22Rv1 (cell line): ENCODE results near the gene HEATR5B.
A peak's percentile ranks its signal among the peaks of the same experiment; 100 is the strongest.

Source experiments
- H3K27ac ChIP-seq: fragments of 450-650 bp; 2 replicates; pipeline ENCODE4 v1.5.1; 2017
- ZFX ChIP-seq: fragments of 450-650 bp; IDR thresholded peaks from 2 replicates; pipeline ENCODE4 v1.6.1; 2017; ENCODE audit warnings: antibody characterized with exemption, borderline replicate concordance
- TF ChIP-seq, protein P1 (sequence below): fragments of 450-650 bp; IDR thresholded peaks from 2 replicates; pipeline ENCODE4 v1.5.1; 2017; ENCODE audit warnings: mild to moderate bottlenecking

Gene HEATR5B

DNA sequence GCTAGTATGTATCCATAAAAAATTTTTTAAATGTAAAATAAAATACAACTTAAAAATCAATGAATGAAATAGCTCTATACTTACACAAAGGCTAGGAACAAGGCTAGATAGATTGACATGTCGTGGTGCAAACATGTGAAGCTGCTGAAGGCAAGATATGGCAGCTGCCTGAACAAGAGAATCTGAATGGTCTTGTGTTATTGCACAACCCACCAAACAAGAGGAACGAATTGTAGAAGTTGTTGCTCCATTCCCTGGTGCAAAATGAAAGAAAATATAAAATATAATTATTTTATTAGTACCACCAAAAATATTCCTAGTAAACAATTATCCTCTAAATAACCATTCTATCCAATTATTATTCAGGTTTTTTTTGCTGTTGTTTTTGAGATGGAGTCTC lies 46.4 kb downstream of the HEATR5B start:
- no peak for TF ChIP-seq ZFX
- TF ChIP-seq, protein P1, sequence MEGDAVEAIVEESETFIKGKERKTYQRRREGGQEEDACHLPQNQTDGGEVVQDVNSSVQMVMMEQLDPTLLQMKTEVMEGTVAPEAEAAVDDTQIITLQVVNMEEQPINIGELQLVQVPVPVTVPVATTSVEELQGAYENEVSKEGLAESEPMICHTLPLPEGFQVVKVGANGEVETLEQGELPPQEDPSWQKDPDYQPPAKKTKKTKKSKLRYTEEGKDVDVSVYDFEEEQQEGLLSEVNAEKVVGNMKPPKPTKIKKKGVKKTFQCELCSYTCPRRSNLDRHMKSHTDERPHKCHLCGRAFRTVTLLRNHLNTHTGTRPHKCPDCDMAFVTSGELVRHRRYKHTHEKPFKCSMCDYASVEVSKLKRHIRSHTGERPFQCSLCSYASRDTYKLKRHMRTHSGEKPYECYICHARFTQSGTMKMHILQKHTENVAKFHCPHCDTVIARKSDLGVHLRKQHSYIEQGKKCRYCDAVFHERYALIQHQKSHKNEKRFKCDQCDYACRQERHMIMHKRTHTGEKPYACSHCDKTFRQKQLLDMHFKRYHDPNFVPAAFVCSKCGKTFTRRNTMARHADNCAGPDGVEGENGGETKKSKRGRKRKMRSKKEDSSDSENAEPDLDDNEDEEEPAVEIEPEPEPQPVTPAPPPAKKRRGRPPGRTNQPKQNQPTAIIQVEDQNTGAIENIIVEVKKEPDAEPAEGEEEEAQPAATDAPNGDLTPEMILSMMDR: no peak
- no peak overlapping the region for H3K27ac ChIP-seq

- TF ChIP-seq, protein P1: no peak
- no peak for TF ChIP-seq ZFX
- no peak overlapping the region for H3K27ac ChIP-seq
These were observed 54.4 kb downstream of the HEATR5B start for GRCh38 chr2:37029758-37030157.

- TF ChIP-seq ZFX: no peak
- TF ChIP-seq, protein P1: peak; percentile 40
These were observed 58.1 kb downstream of the HEATR5B start for GRCh38 chr2:37026050-37026449.

DNA sequence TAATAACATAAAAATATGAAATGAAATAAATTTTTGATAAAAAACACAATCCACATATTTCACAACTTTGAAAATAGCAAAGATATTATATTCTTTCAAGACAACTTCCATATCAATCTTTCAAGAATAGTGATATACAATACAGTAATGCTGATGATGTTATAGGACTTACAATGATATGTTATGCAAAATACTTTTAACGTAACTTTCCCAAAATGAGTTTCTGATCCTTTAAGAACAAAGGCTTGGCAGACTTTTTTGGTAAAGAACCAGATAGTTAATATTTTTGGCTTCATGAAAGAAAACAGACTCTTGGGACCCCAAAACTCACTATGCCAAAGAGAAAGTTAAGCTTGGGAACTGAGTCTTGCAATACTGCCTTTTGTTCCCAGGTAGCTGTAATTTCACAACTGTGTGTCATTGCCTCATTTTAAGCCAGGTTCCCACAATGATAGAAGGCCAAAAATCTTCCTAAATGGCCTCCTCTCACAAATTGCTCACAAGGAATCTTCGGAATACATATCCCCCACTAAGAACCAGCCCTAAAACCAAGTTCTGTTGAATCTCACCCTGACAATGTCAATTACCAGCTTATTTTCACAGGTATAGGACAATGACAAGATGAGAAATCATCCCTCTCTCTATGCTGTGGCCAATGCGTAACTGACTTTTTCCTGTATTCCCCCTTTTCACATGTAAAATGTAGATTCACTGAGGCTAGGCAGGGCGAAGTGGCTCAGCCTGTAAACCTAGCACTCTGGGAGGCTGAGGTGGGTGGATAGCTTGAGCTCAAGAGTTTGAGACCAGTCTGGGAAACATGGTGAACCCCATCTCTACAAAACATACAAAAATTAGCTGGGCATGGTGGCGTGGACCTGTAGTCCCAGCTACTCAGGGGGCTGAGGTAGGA lies 63.0 kb downstream of the HEATR5B start:
- no peak overlapping the region for H3K27ac ChIP-seq
- TF ChIP-seq, protein P1: no peak
- no peak for TF ChIP-seq ZFX

More at GRCh38 chr2:37026050-37026449, 58.1 kb downstream of the HEATR5B start:
- H3K27ac ChIP-seq: no peak overlapping the region

DNA sequence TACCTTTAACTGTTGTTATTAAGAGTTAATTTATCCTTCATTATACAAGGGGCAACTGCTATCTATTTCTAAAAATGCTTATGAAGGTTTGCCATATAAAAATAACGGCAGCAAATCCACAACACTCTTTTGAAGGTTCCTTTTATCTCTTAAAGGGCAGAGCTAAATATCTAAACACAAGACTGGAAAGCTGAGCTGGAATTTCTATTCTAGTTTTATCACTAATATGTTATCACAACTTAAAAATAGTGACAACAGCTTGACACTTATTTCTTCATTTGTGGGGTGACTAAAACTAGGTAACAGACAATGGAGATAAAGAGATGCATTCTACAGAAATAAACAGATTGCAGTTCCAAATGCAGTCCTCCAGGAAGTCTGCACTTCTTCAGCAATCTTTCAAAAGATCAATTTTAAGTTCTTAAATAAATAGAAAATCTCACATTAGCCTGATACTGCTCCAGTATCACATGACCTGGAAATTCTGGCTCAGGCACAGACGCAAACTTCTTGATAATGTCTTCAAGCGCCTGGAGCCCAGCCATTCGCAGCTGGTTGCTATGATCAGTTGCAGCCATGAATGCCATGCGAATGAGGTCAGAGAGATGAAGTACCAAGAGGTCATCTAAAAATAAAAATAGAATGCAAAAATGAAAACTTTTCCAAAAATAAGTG lies 63.8 kb downstream of the HEATR5B start:
- no peak overlapping the region for H3K27ac ChIP-seq
- TF ChIP-seq ZFX: no peak
- TF ChIP-seq, protein P1: no peak

DNA sequence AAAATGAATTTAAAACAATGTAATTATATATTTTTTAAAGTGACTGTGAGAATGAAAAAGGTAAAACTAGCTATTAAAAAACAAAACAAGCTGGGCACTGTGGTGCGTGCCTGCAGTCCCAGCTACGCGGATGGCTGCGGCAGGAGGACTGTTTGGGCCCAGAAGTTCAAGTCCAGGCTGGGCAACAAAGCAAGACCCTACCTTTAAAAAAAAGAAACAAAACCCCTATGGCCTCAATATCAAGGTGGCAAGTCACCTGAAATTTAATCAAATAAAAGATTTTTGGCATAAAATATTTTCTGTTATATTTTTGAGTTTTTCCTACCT lies 70.9 kb downstream of the HEATR5B start:
- no peak for TF ChIP-seq ZFX
- TF ChIP-seq, protein P1: no peak
- no peak overlapping the region for H3K27ac ChIP-seq

DNA sequence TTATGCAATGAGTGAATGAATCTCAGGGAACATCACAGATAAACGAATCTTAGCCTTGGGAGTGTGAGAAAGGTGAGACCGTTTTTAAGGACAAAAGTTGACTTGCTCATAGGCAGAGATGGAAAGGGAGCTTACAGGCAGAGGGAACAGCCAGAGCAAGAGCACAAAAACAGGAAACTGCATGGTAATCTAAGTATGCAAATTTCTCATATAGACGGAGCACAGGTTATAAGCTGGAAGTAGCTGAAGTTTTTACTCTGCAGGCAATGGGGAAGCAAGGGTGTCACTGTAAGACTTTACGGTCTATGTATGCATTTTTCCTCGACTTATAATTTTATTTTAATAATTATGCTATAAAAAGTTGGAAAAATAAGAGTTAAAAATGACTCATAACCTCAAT lies 73.0 kb downstream of the HEATR5B start:
- TF ChIP-seq, protein P1: no peak
- no peak for TF ChIP-seq ZFX

More for the DNA sequence above, 73.0 kb downstream of the HEATR5B start:
- no peak overlapping the region for H3K27ac ChIP-seq
